Epithelial cell of proximal tubule (primary cell): ENCODE measurements around the gene AATK. TPM values are rescaled to one million over a fixed set of nuclear protein-coding genes. Genes with fewer than 3 reads are reported as not detected.

Source experiments
- DNase-seq: peaks from one replicate; pipeline ENCODE4 v3.0.0-alpha.2; 2011; ENCODE audit warnings: low read depth
- H3K4me3 ChIP-seq: 2 replicates; pipeline ENCODE4 v1.5.1; 2011; ENCODE audit warnings: low read depth, mild to moderate bottlenecking, low read length
- total RNA-seq: library from RNA; depleted of rRNA; stranded (reverse); fragments of >200 nt; gene quantifications from 2 replicates; pipeline ENCODE4 v1.2.3, GENCODE V29; 2015
- TF ChIP-seq, protein P1 (sequence below): conservative IDR thresholded peaks from 2 replicates; pipeline ENCODE4 v1.5.1; 2012; ENCODE audit warnings: low read depth, mild to moderate bottlenecking, low read length

The AATK gene
- total RNA-seq, 1 donor from 2014 or later, result 0.52 TPM

DNA sequence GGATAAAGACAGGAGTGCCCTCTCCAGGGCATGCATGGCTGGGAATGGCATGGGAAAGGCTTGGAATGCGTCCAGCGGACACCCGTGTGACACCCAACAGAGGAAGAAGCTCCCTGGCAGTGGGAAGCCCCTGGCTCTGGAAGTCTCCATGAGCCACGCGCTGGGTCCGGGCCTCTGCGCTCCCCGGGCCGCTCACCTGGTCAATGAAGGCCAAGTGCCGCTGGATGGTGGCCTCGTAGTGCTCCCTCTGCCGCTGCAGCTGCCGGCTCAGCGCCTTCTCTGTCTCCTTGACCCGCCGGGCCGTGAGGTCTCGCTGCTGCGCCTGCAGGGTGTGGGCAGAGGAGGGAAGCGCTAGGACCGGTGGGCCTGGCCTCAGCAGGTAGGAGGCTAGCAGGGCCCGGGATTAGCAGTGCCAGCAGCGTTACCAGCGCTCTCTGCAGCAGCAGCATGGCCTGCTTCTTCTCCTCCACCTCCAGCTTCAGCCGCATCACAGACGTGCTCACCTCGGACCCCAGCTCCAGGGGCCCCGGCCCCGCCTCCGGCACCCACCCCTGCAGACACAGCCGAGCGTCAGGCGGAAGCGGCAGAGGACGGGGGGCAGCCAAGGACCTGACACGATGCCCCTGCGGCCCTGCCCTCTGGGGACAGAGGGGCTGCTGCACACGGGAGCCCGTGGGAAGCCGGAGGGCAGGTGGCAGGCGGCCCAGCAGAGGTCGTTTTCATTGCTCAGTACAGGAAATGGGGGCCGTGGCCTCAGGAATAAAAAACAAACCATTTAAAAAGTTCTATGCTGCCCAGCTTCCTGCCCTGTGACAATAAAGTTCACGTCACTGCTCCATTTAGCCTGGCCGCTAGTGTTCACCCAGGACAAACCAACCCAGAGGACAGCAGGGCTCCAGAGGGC, 30.7 kb upstream of the AATK start:
- H3K4me3 ChIP-seq, result no peak overlapping the region
- TF ChIP-seq, protein P1, sequence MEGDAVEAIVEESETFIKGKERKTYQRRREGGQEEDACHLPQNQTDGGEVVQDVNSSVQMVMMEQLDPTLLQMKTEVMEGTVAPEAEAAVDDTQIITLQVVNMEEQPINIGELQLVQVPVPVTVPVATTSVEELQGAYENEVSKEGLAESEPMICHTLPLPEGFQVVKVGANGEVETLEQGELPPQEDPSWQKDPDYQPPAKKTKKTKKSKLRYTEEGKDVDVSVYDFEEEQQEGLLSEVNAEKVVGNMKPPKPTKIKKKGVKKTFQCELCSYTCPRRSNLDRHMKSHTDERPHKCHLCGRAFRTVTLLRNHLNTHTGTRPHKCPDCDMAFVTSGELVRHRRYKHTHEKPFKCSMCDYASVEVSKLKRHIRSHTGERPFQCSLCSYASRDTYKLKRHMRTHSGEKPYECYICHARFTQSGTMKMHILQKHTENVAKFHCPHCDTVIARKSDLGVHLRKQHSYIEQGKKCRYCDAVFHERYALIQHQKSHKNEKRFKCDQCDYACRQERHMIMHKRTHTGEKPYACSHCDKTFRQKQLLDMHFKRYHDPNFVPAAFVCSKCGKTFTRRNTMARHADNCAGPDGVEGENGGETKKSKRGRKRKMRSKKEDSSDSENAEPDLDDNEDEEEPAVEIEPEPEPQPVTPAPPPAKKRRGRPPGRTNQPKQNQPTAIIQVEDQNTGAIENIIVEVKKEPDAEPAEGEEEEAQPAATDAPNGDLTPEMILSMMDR, result no peak
- no peak for DNase-seq

DNA sequence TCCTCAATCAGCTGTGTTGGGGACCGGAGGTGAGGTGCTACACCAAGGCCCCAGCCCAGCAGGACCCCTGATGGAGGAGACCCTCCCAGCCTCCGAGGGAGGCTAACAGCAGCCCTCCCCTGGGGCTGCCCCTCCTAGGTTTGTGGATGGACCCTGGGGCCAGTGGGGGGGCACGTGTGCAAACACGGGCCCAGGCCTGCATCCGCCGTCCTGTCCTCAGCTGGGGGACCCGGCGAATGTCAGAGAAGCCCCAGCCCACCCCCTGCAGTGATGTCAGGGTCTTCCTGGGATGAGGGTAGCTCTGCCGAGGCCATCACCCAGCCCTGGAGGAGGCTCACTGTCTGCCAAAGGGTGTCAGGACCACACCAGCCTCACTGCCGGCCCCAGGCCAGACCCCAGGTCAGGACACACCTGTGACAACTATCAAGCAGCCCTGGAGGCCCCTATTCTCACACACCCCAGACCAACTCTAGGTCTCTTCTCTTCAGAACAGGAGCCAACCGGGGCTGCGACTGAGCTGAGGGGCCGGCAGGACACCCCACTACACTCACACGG, 30.0 kb upstream of the AATK start:
- DNase-seq, result no peak
- TF ChIP-seq, protein P1, result no peak
- H3K4me3 ChIP-seq, result no peak overlapping the region

DNA sequence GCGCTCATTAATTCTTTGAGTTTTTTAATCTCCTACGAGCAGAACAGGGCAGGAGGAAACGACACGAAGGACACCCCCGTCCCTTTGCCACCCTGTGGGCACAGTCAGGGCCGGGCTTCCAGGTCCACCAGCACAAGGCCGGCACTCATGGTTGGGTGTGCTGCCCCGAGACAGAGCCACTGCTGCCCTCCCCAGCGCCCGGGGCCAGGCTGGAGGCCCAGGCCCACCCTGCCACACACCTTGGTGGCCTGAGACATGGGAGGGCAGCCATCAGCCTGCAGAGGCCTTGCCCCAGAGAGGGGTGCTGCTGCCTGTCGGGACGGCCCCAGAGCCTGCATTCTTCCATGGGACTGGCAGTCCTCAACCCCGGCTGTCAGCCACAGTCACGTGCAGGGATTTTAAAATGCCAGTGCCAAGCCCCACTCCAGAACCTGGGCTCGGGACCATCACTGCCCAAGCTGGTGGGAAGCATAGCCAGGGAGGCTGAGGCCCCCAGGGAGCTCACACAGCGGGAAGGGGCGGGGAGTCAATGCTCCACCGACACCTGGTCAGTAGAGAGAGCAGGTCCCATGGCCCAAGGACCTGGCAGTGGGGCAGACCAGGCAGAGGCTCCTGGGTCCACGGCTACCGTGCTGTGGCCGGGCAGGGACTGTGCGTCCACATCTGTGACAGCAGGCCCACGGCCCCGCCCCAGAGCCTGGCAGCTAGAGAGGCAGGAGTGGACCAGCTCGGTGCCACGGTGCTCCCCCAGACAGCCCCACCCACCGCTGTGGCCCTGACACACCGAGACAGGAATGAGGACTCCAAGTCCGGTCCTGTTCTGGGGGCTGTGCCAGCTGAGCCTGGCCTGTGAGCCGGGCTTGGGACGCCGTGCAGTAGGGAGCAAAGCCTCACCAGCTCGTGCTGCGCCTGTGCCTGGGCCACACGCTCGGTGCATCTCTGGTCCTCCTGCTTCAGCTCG, 29.2 kb upstream of the AATK start:
- H3K4me3 ChIP-seq, result no peak overlapping the region
- no peak for DNase-seq
- TF ChIP-seq, protein P1, result no peak

DNA sequence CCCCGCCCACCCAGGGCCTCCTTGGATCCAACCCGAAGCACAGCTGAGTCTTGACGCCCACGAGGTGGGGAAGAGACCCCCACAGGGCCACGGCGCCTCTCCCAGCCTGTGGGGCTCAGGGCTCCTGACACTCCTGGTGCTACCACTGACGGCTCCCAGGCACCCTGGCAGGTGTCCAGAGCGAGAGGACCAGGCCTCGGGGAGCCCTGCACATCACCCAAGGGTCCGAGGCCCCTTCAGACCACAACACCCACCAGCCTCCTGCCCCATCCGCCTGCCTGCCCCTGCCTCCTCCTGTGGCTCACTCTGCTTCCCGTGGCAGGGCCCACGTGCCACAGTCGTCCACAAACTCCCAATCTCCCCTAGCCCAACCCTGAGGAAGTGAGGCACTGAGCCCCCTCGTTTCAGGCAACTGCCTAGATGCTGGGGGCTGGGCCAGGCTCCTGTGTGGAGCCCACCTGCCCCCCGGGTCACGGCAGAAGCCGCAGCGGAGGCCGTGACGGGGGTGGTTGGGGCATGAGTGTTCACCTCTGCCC, 28.3 kb upstream of the AATK start:
- DNase-seq, result no peak
- no peak overlapping the region for H3K4me3 ChIP-seq
- TF ChIP-seq, protein P1, result no peak

DNA sequence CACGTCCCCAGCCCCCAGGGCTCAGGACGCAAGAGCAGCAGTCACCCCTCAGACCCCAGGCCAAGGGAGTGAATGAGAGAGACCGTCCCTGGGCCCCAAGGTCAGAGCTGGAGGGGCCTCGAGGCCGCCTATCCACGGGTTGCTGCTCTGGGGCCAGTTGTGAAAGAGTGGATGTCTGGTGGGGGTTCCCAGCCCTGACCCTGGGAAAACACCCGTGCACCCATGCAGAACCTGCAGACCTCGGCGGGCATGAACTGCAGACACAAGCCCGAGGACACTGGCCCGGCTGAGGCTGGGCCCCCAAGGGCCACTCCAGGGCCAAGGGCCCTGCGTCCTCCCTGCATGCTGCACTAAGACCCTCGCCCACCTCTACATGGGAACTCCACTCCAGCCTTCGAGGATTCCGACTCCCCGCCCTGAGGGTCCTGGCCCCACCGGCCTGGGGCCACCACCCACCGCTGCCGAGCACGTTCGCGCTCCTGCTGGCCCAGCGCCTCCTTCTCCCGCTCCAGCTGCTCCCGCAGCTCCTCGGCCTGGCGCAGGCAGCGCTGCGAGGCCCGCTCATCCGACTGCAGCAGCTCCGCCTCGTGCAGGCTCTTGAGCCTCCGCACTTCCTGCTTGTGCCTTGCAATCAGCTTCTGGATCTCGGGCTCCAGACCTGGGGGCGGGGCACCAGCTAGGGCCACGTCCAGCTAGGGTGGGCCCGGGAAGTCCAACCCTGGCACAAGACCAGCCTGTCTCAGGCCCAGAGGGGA, 27.6 kb upstream of the AATK start:
- DNase-seq, result no peak
- TF ChIP-seq, protein P1, result no peak
- H3K4me3 ChIP-seq, result no peak overlapping the region

DNA sequence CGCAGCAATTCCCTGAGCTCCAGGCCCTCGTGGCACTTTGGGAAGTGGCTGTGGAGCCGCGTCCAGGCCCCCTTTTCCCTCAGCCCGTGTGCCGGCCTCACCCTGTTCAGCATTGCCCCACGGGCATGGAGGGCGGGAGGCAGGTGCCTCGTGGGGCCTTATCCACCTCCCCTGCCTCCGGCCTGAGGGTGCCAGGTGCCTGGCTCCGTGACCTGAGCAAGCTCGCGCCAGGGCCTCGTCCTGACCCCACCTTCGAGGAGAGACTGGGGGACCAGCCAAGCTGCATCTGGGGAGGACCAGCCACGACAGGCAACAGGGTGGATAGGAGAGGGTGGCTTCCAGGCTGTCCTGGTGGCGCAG, 27.0 kb upstream of the AATK start:
- no peak for DNase-seq
- TF ChIP-seq, protein P1, result no peak

More for the DNA sequence above, 27.0 kb upstream of the AATK start:
- H3K4me3 ChIP-seq, result no peak overlapping the region
